Esophagus muscularis mucosa (tissue), 4 donors: ENCODE measurements around the gene PLA1A.

Experiments used
- EP300 ChIP-seq: sonication (generic); formaldehyde crosslinking; IDR thresholded peaks from one replicate; pipeline ENCODE4 v1.6.1; 2017; ENCODE audit warnings: antibody characterized with exemption
- POLR2AphosphoS5 ChIP-seq, 2 donors: sonication (generic); formaldehyde crosslinking; IDR thresholded peaks; one replicate each; pipeline ENCODE4 v1.6.1; 2017; ENCODE audit warnings: antibody characterized with exemption in 2 of 2
- TF ChIP-seq, protein P1 (sequence below), 3 experiments: fragments of 200-600 bp in 2 of 3; fragments of 450-650 bp in 1 of 3; sonication (generic) in 2 of 3; IDR thresholded peaks; one replicate each; pipeline ENCODE4 v1.5.1; 2017 to 2019; ENCODE audit warnings: antibody characterized with exemption in 3 of 3, mild to moderate bottlenecking in 2 of 3, moderate library complexity in 1 of 3

DNA sequence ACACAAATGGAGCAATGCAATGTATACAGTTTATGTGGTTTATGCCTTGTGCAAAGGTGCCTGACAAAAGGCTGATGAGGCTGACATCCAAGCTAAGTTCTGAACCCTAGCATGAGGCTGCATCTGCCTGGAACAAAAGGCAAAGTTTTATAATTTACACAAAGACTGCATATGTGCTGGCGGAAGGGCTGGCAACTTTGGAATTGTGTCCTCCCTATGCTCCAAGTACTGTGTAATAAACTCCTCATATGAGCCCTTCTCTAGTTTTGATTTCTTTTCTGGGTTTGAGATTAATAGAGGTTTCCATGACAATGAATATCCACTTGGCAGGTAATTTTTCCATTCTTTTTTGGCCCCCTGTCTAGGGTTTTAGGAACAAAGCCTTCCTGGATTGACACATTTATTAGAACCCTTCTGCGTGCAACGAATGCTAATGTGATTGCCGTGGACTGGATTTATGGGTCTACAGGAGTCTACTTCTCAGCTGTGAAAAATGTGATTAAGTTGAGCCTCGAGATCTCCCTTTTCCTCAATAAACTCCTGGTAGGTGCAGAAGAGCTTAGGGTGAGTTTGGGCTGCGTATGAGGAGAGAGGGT is 10.8 kb downstream of the PLA1A start:
- TF ChIP-seq, protein P1, sequence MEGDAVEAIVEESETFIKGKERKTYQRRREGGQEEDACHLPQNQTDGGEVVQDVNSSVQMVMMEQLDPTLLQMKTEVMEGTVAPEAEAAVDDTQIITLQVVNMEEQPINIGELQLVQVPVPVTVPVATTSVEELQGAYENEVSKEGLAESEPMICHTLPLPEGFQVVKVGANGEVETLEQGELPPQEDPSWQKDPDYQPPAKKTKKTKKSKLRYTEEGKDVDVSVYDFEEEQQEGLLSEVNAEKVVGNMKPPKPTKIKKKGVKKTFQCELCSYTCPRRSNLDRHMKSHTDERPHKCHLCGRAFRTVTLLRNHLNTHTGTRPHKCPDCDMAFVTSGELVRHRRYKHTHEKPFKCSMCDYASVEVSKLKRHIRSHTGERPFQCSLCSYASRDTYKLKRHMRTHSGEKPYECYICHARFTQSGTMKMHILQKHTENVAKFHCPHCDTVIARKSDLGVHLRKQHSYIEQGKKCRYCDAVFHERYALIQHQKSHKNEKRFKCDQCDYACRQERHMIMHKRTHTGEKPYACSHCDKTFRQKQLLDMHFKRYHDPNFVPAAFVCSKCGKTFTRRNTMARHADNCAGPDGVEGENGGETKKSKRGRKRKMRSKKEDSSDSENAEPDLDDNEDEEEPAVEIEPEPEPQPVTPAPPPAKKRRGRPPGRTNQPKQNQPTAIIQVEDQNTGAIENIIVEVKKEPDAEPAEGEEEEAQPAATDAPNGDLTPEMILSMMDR (IDR thresholded peaks at IDR 0.05), result no peak
- TF ChIP-seq EP300 (no peak), POLR2AphosphoS5 (IDR thresholded peaks at IDR 0.05) (no peak)
